Breast epithelium (tissue), 3 donors: ENCODE measurements around the gene WBP1.
"Not testable (repeated sequence)": the region's sequence is repeated elsewhere in the genome, so short reads cannot be mapped to it uniquely, and the experiment has no call there.

Experiments used
- CTCF ChIP-seq, 3 donors: fragments of 450-650 bp; IDR thresholded peaks; one replicate each; pipeline ENCODE4 v1.5.1; 2016 to 2017; ENCODE audit warnings: antibody characterized with exemption in 3 of 3, mild to moderate bottlenecking in 3 of 3, moderate library complexity in 3 of 3
- POLR2A ChIP-seq: fragments of 450-650 bp; IDR thresholded peaks from one replicate; pipeline ENCODE4 v1.6.1; 2016; ENCODE audit warnings: antibody characterized with exemption, mild to moderate bottlenecking, moderate library complexity
- POLR2AphosphoS5 ChIP-seq, 3 donors: sonication (generic); formaldehyde crosslinking; IDR thresholded peaks; one replicate each; pipeline ENCODE4 v1.6.1; 2017; ENCODE audit warnings: antibody characterized with exemption in 3 of 3

GRCh38 chr2:74420443-74421103 lies 37.7 kb upstream of the WBP1 start:
- TF ChIP-seq CTCF (IDR thresholded peaks at IDR 0.05); POLR2AphosphoS5 (IDR thresholded peaks at IDR 0.05); POLR2A: not testable (repeated sequence)
